GM19324 (cell line): Measurements from ENCODE around the gene SIX1.

Experiments used
- ATAC-seq: cut with Tn5 transposase; IDR thresholded peaks from one replicate; pipeline ENCODE4 v1.9.1; 2021; ENCODE audit warnings: mild to moderate bottlenecking, moderate library complexity; ENCODE audit not compliant: unreplicated experiment, low FRiP score

Gene SIX1

DNA sequence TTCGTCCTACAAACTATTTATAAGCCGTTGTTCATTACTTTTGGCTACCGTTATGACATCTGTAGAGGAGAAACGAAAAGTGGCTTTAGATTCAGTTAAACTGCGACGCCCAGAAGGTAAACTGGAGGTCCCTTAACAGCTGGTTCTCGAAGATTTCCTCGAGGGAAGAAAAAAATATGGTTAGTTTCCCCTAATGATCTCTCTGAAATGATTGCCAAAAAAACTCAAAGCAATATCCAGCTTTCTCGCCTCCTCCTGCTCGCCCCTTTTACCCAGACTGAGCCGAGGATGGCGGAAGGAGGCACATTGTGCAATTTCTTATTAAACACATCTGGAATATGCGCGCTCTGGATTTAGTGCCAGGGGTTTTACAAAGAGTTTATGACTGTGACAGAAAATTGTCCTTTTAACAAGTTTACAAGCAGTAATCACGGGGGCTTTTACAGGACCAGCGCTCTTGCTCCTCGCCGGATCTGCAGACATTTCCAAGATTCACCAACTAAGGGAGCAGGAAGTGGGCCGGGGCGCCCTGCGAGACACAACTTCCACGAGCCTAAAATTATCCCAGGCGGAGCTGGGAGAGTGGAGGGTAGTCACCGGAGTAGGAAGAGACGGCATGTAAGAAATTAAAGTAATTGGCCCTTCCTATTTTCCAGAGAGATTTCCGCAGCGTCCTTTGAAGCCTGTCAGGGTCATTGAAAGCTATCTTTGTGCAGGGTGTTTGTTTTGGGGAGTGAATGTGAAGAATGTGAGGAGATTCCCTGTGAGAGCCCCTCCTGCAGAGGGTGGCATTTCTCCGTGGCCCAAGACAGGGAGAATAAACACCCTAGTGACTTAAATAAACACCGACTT lies 5.6 kb downstream of the SIX1 start:
- ATAC-seq = no peak

DNA sequence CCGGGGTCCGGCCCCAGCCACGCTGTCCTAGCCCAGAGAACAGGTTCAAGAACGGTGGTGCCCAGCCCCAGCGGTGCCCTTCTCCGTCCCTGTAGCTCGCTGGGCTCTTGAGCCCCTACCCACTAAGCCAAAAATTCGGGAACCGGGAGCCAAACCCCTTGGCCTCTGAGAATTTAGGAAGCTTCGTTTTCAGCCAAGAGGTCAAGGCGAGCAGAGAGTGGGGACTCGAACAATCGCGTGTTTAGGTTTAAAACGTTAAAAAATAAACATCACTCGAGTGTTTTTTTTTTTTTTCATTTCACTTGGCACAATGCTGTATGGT lies 6.2 kb downstream of the SIX1 start:
- ATAC-seq = no peak

DNA sequence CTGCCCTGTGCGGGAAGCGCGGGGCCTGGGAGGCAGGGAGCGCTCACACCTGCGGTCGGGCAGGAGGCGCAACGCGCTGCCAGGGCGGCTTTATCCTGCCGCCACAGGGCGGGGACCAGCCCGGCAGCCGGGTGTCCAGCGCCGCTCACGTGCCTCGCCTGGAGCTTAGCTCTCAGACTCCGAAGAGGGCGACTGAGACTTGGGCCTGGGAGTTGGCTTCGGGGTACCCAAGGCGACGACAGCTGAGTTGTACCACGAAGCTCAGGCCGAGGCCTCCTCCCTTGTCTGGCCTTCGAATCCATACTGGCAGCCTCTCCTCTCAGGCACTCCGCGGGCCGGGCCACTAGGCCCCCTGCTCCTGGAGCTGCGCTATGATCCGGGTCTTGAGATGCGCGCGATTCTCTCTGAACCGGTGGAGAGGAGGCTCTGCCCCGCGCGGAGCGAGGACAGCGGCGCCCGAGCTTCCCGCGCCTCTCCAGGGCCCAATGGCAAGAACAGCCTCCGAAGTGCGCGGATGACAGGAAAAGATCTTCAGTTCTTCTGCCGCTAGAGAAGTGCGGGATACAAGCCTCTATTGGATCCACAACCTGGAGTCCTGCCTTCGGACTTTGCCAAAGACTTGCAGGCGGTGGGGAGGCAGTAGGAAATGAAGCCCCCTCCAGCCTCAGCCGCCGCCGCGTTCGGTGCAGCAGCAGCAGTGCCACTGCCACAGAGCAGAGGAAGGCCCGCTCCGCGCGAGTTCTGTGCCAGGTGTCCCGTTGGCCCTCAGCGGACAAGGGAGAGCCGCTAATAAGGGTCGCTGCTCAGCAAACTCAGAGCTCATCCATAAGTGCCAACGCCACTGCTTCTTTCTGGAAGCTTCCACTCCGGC lies 6.8 kb downstream of the SIX1 start:
- no peak for ATAC-seq

DNA sequence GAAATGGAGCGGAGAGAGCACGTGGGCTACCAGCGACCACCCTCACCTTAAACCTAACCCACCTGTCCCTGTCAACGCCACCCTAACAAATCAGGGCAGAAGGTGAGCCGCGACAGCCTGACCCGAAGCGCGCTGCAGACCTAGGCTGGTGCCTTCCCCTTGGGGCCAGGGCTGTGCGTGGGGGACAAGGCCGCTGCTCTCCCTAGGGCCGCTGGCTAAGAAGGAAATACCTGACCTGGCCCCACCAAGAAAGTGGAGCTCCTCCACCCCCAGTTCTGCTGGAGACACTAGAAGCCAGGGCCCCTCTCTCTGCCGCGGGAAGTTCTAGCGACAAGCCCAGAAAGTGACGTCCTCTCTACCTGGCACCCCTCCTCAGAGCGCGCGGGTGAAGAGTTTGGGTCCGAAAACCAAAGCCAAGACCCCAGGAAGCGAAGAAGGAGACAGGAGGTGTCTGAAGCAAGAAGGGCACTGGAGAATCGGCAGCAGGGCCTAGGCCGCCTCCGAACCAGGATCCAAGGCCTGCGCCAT lies 7.5 kb downstream of the SIX1 start:
- no peak for ATAC-seq

DNA sequence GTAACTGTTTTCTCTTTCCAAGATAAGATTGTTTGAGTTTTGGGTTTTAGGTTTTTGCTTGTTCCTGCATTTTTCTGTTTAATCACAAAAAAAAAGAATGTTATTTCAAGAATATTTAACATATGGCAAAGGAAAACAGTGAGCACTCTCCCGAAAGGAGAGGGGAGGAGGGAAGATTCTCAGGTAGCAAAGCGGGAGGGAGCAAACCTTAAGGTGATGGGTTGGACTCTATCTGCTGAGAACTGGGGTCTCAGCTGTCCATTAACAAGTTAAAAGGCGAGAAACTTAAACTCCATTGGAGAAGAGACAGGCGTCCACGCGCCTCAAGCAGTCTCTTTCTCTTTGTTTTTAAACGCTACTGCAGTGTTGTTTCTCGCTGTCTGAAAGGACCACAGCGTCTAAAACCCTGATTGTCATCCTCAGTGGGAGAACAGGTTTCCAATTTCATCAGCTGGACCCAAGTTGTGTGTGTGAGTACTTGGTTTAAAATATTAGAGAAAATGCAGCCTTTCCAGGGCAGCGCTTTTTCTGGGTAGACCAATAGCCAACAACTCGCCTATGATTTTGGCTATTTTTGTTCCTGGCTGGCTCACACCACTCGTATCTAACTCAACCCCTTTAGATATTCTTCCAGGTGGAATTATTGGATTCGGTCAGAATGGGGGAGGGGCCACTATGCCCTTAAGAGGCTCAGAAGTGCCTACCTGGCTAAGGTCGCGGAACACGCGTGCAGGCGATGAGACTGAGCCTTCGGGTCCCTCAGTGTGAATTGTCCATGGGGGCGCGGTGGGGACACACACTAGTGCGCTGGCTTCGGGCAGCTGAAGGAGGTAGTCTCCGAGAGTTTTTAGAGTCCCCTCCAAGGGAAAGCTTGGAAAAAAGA lies 8.2 kb downstream of the SIX1 start:
- no peak for ATAC-seq

DNA sequence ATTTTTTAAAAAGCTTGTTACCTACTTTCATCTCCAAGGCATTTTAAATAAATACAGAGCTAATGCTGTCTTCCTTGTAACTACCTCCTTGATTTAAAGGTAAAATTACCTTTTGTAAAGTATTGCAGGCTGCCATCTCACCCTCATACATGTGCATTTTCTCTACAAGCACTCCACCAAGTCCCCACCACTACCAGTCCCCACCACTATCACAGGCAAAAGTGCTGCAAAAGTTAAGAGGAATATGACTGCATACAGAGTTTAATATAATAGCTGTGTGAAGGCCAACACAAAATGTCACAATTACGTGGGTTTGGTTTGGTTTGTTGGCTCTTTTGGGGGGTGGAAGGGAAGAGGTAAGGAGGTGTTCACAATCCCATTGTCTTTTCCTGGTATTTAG lies 9.6 kb downstream of the SIX1 start:
- no peak for ATAC-seq

DNA sequence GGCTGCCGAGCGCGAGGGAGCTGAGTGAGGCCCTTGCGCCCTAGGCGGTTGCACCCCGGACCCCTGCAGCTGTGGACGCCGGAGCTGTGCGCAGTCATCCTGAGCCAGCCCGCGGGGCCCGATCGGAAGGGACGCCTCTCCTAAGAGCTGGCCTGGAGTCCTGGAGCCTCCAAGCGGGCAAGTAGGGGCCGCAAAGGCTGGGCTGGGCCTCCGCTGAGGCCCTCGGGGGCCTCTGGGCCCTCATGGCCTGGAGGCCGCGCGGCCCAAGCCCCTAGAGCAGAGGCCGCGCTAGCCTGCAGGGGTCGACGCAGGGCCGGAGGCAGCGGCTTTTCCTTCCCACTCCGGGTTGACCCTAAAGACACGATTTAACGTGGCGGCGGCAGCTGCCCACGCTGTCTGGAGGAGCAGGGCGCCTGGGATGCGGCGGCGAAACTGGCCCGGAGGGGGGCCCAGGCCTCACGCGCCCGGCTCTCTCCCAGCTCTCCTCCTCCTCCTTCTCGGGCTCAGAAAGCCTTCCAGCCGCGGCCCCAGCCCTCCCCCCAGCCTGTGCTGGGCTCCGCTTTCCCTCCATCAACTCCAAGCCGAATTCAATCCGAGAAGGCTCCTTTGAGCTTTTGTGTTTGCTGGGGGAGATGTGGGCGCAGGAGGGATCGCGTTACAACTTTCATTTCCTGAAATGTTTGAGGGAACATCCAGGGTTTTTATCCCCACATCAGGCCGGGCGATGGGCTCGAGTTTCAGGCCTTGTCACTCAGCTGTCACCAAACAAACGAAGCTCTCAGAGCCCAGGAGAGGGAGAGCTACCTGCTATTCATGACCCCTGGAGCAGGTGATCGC lies 11.6 kb downstream of the SIX1 start:
- ATAC-seq = no peak

DNA sequence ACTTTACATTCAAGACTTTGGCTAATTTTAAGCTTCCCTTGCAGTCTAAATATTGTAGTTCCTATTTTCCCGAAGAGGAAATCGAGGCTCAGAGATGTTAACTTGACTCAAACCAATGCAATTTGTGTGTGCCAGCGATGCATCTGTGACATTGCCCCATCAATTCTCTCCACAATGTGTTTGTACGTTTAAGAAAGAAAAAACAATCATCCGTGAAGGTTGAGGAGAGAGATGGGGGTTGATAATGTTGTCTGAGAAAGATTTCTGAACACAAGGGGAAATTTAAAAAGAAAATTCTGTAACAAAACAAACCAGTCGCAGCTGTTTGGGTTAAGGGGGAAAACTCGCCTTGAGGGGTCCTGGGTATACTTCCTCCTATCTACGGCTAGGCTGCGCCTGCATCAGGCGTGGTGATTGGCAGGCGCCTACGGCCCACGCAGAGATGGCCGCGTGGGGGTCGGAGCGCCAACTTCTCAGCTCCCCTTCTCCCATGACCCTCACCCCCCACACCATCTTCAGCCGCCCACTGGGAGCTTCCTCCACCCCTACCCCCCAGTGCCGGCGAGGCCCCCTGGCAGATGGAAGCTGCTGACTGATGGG lies 12.3 kb downstream of the SIX1 start:
- ATAC-seq = no peak

DNA sequence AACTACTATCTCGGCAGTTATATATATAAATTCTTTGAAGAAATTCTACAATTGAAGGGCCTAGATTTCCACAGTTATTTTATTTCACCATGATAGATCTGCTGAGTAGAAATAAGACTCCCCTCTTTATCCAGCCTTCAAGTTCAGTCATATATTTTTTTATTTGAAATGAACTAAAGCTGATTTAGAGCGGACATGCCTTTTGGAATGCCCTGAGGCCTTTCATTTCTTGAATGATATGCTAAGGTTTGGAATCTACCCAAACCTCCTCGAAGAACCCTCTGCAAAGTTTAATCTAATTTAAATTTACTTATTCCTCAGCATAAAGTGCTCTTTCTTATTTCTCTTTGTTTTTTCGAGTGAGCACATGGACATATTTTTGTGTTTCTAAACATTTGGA lies 15.1 kb downstream of the SIX1 start:
- no peak for ATAC-seq

DNA sequence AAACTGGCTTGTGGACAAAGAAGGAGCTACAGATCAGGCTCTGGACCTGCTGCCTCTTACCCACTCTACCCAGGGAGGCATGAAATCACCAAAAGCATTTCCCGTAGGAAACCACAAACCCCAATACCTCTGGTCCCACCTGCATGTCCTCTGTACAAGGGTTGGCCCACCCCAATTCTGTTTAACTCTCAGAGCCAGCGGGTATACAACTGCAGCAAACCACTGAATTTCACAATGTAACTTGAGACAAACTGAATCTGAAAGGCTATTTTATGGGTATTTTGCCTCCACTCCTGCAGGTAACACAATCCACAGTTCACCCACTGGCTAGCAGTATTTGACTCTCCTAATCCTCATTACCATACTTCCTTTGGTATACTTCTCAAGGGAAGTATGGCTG lies 16.5 kb downstream of the SIX1 start:
- no peak for ATAC-seq

DNA sequence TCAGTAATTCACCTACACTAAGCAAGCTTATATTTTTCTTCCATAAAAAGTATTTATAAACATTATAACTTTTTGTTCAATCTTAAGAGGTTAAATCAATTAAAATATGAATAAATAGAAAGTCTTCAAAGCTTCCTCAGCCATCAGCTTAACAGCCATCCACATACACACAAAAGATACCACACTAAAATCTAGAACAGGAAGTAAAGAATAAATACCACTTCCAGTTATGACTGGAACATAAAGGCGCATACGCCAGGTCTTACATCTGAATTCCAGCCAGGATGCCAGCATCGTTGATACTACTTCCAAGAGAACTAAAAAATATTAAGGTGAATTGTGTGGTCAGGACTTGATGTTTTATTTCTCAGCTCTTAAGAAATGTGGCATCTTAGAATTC lies 17.0 kb downstream of the SIX1 start:
- no peak for ATAC-seq

DNA sequence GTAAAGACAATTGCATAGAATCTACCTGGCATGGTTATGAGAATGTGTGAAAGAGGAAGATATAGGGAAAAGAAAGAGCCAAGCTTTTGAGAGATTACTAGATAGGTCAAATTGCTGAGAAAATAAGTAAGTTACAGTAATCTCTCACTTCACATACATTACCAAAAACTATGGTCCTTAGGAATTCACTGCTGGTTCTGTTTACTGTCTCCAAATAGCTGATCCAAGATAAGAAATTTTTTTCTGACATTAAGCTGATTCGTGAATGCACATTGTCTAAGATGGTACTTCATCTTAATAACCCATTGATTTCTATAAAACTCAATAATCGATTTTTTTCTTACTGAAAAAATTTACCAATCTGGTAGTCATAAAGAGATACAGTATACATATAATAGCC lies 17.4 kb downstream of the SIX1 start:
- no peak for ATAC-seq

DNA sequence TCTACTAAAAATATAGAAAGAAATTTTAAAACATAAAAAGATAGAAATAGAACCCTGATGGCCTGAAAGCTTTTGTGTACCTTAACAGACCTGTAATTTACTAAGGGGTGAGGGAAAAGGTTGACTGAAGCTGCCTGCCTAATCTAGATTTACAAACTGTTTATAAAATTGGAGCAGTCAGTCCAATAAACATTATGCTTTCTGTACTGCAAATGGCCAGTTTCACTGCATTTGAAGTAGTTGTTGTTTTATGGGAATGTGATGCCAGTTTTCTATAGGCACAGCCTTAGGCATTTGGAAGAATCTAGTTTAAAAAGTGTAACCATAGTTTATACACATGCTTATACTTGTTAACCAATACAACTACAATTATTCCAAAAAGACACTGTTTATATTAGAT lies 19.1 kb downstream of the SIX1 start:
- ATAC-seq = no peak

DNA sequence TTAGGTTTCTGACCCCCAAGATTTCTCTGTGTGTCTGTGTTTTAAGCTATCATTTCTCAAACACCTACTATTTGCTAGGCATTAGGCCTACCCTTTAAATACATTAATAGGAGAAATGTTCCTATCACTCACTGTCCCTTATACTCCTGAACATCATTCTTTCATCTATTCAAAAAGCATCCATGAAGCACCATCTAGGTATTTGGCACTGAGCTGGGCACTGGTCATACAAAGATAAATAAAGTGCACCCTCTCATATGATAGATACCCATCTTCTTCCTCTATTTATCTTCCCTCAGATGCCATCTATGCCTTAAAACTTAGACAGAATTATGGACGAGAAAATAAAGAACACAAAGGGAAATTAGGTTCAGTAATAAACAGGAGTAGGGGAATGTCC lies 20.4 kb downstream of the SIX1 start:
- no peak for ATAC-seq

DNA sequence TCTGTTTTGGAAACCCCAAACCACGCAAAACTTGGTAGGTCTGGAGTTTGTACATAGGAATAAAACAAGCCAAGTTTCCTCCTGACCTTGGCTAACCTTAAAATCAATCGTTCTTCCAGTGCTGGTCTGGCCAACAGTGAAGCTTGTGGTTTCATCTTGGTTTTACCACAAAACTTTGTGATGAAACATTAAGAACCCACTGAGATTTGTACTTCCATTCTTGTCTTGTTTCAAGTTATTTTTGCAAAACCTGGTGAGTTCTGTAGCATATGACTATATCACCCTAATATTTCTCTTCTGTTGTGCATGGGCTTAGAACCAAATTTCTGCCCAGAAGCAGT lies 26.4 kb downstream of the SIX1 start:
- ATAC-seq = no peak

DNA sequence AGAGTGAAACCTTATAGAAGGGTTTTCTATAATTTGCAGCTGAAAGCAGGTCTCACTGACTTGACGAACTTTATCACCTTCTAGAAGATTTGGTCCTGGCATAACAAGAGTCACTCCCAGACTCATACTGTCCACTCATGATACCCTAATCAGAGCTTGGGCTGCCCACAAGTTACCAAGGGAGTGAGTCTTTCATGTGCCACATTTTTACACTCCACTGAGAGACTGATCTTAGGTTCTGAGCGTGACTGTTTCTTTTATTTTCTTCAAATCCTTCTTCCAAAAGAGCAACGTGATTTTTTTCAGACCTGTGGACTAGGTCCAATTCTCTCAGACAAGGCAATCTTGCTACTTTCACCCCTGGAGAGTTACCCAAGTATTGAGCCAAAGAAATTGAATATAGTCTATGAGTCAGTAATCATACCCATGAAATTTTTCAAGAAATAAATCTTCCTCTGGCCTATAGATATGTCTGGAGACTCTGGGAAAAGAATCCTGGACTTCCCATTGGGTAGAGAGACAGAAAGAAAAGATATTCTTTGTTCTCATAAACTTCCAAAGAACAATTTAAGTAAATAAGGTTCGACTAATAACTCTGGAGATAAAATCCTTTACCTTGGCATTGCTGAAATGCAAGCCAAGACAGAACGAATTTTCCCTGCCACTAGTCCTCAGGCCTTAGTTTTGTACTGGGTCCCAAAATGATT lies 26.9 kb downstream of the SIX1 start:
- no peak for ATAC-seq

DNA sequence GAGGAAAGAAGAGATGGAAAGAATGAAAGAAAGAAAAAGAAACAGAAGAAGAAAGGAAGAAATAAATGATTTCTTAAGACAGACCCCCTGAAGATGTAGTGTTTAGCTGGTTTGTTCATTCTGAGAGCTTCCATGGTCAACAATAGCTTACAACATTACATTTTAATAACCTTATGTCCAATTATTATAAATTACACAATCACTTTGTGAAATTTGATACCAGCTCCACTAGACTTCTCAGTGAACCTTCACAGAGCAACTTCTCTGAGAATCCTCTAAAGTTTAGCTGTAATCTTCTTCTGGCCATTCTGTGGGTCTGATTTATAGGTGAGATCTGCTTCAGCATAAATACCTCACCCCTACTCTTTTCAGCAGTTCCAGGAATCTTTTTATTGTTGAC lies 27.9 kb downstream of the SIX1 start:
- no peak for ATAC-seq

DNA sequence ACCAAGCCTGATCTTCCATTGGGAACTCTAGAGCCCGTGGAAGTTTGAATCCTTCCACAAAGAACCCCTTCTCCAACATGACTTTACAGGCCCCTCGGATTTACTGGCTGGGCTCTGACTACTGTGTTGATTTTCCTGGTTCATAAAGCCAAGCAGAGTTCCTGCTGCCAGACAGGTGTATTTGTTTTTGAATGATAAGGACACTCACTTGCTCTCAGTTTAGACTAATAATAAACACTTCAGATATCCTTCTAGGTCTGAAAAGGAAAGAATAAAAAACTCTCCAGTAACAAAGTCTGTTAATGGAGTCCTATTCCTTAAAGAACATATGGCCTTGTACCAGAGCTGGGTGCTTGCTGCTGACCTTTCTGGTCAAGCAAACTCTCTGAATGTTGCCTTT lies 31.0 kb downstream of the SIX1 start:
- no peak for ATAC-seq

DNA sequence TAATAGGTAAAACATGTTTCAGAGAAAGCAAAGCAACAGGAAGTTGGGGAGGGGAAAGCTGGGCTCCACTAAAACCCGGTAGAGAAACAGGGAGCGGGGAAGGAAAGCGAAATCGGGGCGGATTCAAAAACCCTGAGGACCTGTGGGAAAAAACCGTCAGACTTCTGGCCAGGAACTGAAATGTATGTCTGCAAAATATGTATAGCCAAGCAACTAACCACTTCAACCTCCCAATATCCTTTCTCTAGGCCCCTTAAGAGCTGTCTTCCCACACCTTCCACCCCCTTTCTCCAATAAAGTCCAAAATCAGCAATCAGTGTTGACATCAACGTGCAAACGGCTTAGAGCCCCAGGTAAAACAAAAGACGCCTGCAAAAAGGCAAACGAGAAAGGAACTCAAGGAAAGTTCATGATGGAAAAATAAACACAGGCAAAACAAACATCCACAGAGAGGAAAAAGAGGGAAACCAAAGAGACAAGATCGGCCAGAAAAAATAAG lies 32.8 kb downstream of the SIX1 start:
- ATAC-seq = no peak
